Right renal cortex interstitium (tissue), 3 donors: ENCODE measurements around the gene ZNF23. TPM values are rescaled to one million over a fixed set of nuclear protein-coding genes. Genes with fewer than 3 reads are reported as not detected.
A peak's percentile ranks its signal among the peaks of the same experiment; 100 is the strongest.
"Not testable (repeated sequence)": the region's sequence is repeated elsewhere in the genome, so short reads cannot be mapped to it uniquely, and the experiment has no call there.

Source experiments
- DNase-seq, 3 donors: peaks; one replicate each; pipeline ENCODE4 v3.0.0-alpha.2; 2013; ENCODE audit warnings: low read depth in 3 of 3, low spot score in 2 of 3
- polyA plus RNA-seq, 3 donors: library from polyadenylated mRNA; unstranded; fragments of 120-200 nt; gene quantifications; one replicate each; pipeline ENCODE4 v1.2.1, GENCODE V29; 2013; ENCODE audit not compliant: insufficient read length in 3 of 3

ZNF23 gene
- 10 to 100 TPM; 16.5 to 18.4 (median 17.9) TPM for polyA plus RNA-seq

GRCh38 chr16:71461686-71462648, at the start of gene ZNF23:
Gene ZNF23, minus strand, starts transcription at chr16:71462247. Its CDS starts 5,451 bp downstream, at chr16:71456796.
- peak; percentile 58 to 63 (median 62) for DNase-seq

DNA sequence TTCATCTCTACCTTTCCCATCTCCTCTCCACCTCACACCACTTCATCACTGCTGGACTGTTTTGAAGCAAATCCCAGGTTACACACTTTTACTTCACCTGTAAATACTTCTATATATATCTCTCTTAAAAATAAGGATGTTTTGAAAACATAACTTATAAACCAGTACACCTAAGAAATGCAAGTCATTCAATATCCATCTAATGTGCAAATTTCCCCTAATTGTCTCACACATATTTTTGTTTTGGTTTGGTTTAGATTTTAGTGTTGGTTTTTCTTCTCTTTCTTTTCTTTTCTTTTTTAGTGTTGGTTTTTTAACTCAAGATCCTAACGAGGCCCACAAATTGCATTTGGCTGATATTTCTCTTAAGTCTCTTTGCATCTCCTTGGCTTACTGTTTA, 45.0 kb upstream of the ZNF23 start:
- no peak for DNase-seq

- DNase-seq = no peak
Measured at GRCh38 chr16:71504901-71505300, 42.9 kb upstream of the ZNF23 start.

- DNase-seq = not testable (repeated sequence)
Measured at GRCh38 chr16:71504051-71504450, 42.0 kb upstream of the ZNF23 start.

DNA sequence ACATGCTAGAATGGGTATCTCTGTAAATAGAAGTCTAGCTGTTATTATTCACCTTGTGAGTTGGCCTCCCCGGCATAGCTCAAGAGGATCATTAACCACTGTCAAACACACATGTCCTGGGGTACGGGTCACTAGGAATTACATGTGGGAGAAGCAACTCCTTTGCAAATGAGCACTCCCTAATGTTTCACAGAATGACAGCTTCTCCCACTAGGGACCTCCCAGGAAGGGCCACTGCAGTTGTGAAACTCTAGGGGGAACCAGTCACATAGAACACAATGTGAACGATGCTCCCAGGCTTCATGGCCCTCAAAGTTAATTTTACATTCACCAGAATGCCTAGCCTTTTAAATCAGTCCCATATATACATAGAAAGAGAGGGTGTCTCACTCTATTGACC, 39.5 kb upstream of the ZNF23 start:
- peak in 1 of 3 donors; percentile 10 for DNase-seq

GRCh38 chr16:71500964-71501363, 38.9 kb upstream of the ZNF23 start:
- DNase-seq = no peak

- DNase-seq = peak in 1 of 3 donors; percentile 34
Measured at GRCh38 chr16:71499775-71500364, 37.8 kb upstream of the ZNF23 start.

DNA sequence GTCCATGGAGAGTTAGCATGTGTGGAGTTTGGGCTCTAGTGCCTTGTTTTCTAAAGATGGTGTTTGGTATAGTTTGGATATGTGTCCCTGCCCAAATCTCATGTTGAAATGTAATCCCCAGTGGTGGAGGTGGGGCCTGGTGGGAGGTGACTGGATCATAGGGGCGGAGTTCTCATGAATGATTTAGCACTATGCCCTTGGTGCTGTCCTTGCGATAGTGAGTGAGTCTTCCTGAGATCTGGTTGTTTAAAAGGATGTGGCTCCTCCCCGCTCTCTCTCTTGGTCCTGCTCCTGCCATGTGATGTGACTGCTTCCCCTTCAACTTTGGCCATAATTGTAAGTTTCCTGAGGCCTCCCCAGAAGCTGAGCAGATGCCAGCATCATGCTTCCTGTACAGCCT, 36.0 kb upstream of the ZNF23 start:
- no peak for DNase-seq

- DNase-seq = no peak
Measured at GRCh38 chr16:71493213-71493612, 31.2 kb upstream of the ZNF23 start.

DNA sequence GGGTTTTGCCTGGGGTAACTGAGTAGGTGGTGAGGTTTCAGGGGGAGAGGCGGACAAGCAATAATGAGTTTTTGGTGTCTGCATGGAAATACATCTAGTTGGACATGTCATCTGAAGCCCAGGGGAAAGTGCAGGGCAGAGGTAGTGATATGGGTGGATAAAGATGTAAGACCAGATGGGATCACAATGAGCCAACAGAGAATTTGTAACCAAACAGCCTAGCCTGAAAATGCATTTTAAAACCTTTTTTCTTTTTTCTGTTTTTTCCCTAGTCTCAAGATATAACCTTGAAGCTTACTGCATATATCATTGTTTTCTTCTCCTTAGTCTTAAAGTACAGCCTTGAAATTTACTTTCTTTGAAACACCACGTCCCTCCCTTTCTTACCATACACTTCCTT, 30.7 kb upstream of the ZNF23 start:
- no peak for DNase-seq

- DNase-seq = no peak
Measured at GRCh38 chr16:71491054-71491453, 29.0 kb upstream of the ZNF23 start.

GRCh38 chr16:71490361-71490760, 28.3 kb upstream of the ZNF23 start:
- DNase-seq = no peak

- DNase-seq = no peak
Measured at GRCh38 chr16:71489122-71489521, 27.1 kb upstream of the ZNF23 start, which contains the start of gene ZNF19. Gene ZNF19, minus strand, starts transcription at chr16:71489324. Its CDS starts 7,210 bp downstream, at chr16:71482114.

DNA sequence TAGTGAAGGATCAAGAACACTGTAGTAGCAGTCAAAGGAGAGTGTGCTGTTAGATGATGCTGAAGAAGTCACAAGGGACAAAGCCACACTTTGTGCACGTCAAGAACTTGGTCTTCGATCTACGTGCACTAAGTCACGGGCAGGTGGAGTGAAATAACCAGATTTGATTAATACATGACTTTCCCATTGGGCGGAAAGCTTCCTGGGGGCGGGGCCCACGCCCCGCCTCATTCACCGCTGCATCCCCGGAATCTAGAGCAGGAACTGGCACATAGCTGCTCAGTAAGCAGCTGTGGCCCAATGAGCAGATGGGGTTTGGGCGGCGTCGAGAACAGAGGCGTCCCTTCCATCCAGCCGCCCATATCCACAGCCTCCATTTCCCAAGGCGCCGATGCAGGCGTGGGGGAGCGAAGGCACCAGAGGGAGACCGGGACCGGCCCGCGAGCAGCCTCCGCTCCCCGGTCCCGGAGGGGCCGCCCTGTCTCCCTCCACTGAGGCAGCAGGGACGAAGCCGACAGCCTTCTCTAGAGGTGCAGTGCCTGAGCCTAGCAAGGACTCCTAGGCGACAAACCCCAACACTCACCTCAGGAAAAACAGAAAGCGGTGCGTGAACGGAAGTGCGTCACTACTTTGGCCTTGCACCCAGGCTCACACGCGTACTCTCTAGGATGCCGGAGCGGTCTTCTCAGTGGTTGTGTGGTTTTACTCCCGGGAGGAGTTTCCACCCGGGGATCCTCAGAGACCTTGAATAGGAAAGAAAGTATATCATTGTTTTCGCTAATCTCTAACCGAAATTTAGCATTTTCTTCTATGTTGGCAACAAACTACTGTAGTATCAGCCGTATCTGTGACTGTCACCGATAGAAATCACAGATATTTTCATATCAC, 22.2 kb upstream of the ZNF23 start:
- DNase-seq = peak; percentile 81 to 84 (median 84)

GRCh38 chr16:71482569-71482968, 20.5 kb upstream of the ZNF23 start:
- DNase-seq = no peak

DNA sequence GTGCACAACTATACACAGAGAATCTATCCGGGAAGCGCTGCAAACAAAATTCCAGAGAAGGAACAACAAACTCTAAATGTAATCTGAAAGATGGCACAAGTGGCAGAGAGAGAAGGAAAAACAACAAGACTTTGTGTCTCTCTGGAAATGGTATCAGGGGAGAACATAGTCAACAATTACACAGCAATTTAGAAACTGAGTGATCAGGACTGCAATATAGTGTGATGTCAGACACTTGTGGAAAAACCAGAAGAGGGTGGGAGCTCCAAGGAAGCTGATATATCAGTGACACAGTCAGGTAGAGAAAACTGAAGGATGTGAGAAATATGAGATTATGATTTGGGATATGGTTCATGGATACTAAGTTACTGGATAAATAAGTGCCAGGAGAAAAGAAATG, 18.9 kb upstream of the ZNF23 start:
- DNase-seq = no peak

- DNase-seq = no peak
Measured at GRCh38 chr16:71479420-71479819, 17.4 kb upstream of the ZNF23 start.

DNA sequence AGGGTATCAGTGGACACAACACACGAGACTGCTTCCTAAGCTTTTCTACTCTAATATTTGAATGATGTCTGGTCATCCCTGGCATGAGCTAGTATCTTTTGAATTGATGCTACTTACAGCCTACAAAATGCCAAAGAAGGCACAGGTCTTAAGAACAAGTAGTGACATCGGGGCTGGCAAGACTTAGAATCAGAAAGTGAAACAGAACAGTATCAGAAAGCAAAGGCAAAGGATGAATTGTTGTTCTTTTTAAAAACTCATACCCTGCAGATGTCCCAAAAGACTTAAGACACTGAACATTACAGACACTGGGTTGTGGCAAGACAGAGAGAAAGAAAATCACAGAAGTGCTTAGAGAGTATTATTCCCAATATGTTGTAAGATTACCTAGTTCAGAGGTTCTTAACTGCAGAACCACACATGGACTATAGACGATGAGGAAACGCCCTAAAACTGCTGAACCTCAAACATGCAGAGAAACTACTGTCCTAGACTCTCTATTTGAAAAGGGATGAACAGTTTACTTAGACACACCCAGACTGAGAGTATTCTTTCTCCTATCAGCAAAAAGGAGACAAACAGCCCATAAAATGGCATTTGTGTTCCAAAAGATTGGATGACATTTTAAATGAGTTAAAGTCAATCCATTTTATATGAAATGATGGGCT, 14.5 kb upstream of the ZNF23 start:
- no peak for DNase-seq

GRCh38 chr16:71474864-71475263, 12.8 kb upstream of the ZNF23 start:
- no peak for DNase-seq

- DNase-seq = no peak
Measured at GRCh38 chr16:71473891-71474290, 11.8 kb upstream of the ZNF23 start.
